ENCODE measurements around the gene FOXA2. TPM values are rescaled to one million over a fixed set of nuclear protein-coding genes. Genes with fewer than 3 reads are reported as not detected.

FOXA2 gene
- total and polyA plus RNA-seq, 2 donors (not counting 1 experiment from before 2014, with no cell fraction given), result not detected

GRCh38 chr20:22579711-22580697, 4.4 kb downstream of the FOXA2 start:
- intact Hi-C loops (cut with micrococcal nuclease), result no loop called here
- ChIA-PET POLR2A (no interaction called here), CTCF (no interaction called here)
- Mint-ChIP-seq H3K27ac (no peak overlapping the region), H3K9me3 (ENCODE audit: insufficient read depth) (no peaks in the 10 kb centered on the region), H3K27me3 (peaks cover 58% of the 10 kb centered on the region), H3K4me1 (peaks cover 4% of the 10 kb centered on the region), H3K4me3 (no peak overlapping the region)
- Histone ChIP-seq H3K36me3 (replicated peaks in 1 of 2; ENCODE audit: control extremely low read depth in 1 of 2, control insufficient read depth in 1 of 2, extremely low read depth in 1 of 2, insufficient read depth in 2 of 2, low read length in 1 of 2) (no peaks in the 10 kb centered on the region), H2AFZ (ENCODE audit: insufficient read depth, low read depth, low read length, poor library complexity, severe bottlenecking) (no peak overlapping the region), H3K4me1 (ENCODE audit: control insufficient read depth in 2 of 2, insufficient read depth in 2 of 2, low read length in 2 of 2) (peaks cover 0 to 6% of the 10 kb centered on the region in 2 donors), H3K9me3 (ENCODE audit: control extremely low read depth in 1 of 3, control insufficient read depth in 2 of 3, insufficient read depth in 1 of 3, low read length in 2 of 3) (peaks cover 0 to 47% (median 0%) of the 10 kb centered on the region in 3 donors), H3K4me2 (replicated peaks; ENCODE audit: low read depth, low read length, poor library complexity, severe bottlenecking) (no peak overlapping the region), H3K79me2 (ENCODE audit: control insufficient read depth, insufficient read depth, low read length) (no peaks in the 10 kb centered on the region), H4K20me1 (ENCODE audit: control insufficient read depth, insufficient read depth, low read length, poor library complexity, severe bottlenecking) (no peaks in the 10 kb centered on the region), H3K4me3 (ENCODE audit: control extremely low read depth in 1 of 5, extremely low read depth in 1 of 5, insufficient read depth in 1 of 5, low read depth in 2 of 5, low read length in 4 of 5) (no peak overlapping the region), H3K27ac (ENCODE audit: low read length in 2 of 2) (no peak overlapping the region), H3K9ac (ENCODE audit: low read length) (no peak overlapping the region), H3K27me3 (replicated peaks in 1 of 4; ENCODE audit: control extremely low read depth in 1 of 4, control insufficient read depth in 3 of 4, insufficient read depth in 4 of 4, low read length in 3 of 4) (peaks cover 0 to 73% (median 35%) of the 10 kb centered on the region in 4 experiments)
- no peak for TF ChIP-seq EZH2 (IDR thresholded peaks at IDR 0.05; ENCODE audit: borderline replicate concordance, insufficient read depth, low read depth, low read length, poor library complexity, severe bottlenecking)
- no peak for TF ChIP-seq CTCF (IDR thresholded peaks at IDR 0.05)
- no peak for ATAC-seq (ENCODE audit: low read depth)
- 23% methylated on average over 10 of the region's 18 CpGs for WGBS (ENCODE audit: insufficient coverage)
- no peak for DNase-seq

- intact Hi-C loops (cut with micrococcal nuclease), result no loop called here
- ATAC-seq (ENCODE audit: low read depth), result no peak
- H3K9me3 ChIP-seq (ENCODE audit: control extremely low read depth in 1 of 3, control insufficient read depth in 2 of 3, insufficient read depth in 1 of 3, low read length in 2 of 3), result peaks cover 0 to 47% (median 0%) of the 10 kb centered on the region in 3 donors
- WGBS (ENCODE audit: insufficient coverage), result 21% methylated on average over 13 of the region's 21 CpGs
- no peaks in the 10 kb centered on the region for H3K36me3 ChIP-seq (replicated peaks in 1 of 2; ENCODE audit: control extremely low read depth in 1 of 2, control insufficient read depth in 1 of 2, extremely low read depth in 1 of 2, insufficient read depth in 2 of 2, low read length in 1 of 2)
- CTCF ChIA-PET, result no interaction called here
- POLR2A ChIA-PET, result no interaction called here
- Mint-ChIP-seq H3K4me3 (no peak overlapping the region), H3K9me3 (ENCODE audit: insufficient read depth) (no peaks in the 10 kb centered on the region), H3K27ac (no peak overlapping the region), H3K4me1 (peaks cover 5% of the 10 kb centered on the region), H3K27me3 (peaks cover 63% of the 10 kb centered on the region)
- H3K4me3 ChIP-seq (ENCODE audit: control extremely low read depth in 1 of 5, extremely low read depth in 1 of 5, insufficient read depth in 1 of 5, low read depth in 2 of 5, low read length in 4 of 5), result no peak overlapping the region
- H3K27me3 ChIP-seq (replicated peaks in 1 of 4; ENCODE audit: control extremely low read depth in 1 of 4, control insufficient read depth in 3 of 4, insufficient read depth in 4 of 4, low read length in 3 of 4), result peaks cover 0 to 75% (median 41%) of the 10 kb centered on the region in 4 experiments
- H3K4me1 ChIP-seq (ENCODE audit: control insufficient read depth in 2 of 2, insufficient read depth in 2 of 2, low read length in 2 of 2), result peaks cover 0 to 6% of the 10 kb centered on the region in 2 donors
- no peak overlapping the region for H3K9ac ChIP-seq (ENCODE audit: low read length)
- TF ChIP-seq EZH2 (IDR thresholded peaks at IDR 0.05; ENCODE audit: borderline replicate concordance, insufficient read depth, low read depth, low read length, poor library complexity, severe bottlenecking) (no peak), CTCF (IDR thresholded peaks at IDR 0.05) (no peak)
- no peak overlapping the region for H3K4me2 ChIP-seq (replicated peaks; ENCODE audit: low read depth, low read length, poor library complexity, severe bottlenecking)
- no peak for DNase-seq
- H3K27ac ChIP-seq (ENCODE audit: low read length in 2 of 2), result no peak overlapping the region
- H2AFZ ChIP-seq (ENCODE audit: insufficient read depth, low read depth, low read length, poor library complexity, severe bottlenecking), result no peak overlapping the region
- H3K79me2 ChIP-seq (ENCODE audit: control insufficient read depth, insufficient read depth, low read length), result no peaks in the 10 kb centered on the region
- H4K20me1 ChIP-seq (ENCODE audit: control insufficient read depth, insufficient read depth, low read length, poor library complexity, severe bottlenecking), result no peaks in the 10 kb centered on the region
Observed at GRCh38 chr20:22579119-22579427, 5.3 kb downstream of the FOXA2 start.
